ENCODE data around the gene PSIP1. TPM values are rescaled to one million over a fixed set of nuclear protein-coding genes. Genes with fewer than 3 reads are reported as not detected.
A peak's percentile ranks its signal among the peaks of the same experiment; 100 is the strongest.

Gene PSIP1
- total and polyA plus RNA-seq, 2 donors (not counting 1 experiment from before 2014, with no cell fraction given) = 19.7 to 124 TPM

GRCh38 chr9:15509931-15510788 is 610 bp downstream of the PSIP1 start:
- POLR2A ChIA-PET = interaction anchor here (1.0 to 1.9 kb wide), 3 partner anchors 15 to 87 kb away, joined by 3 to 17 read pairs (median 5); partner anchors contain the start of gene CCDC171
- Histone ChIP-seq H2AFZ (ENCODE audit: insufficient read depth, low read depth, low read length, poor library complexity, severe bottlenecking) (peak overlapping the region; percentile 98), H3K79me2 (ENCODE audit: control insufficient read depth, insufficient read depth, low read length) (peaks cover 37% of the 10 kb centered on the region), H3K4me3 (ENCODE audit: control extremely low read depth in 1 of 5, extremely low read depth in 1 of 5, insufficient read depth in 1 of 5, low read depth in 2 of 5, low read length in 4 of 5) (peak overlapping the region; percentile 60 to 96 (median 94)), H3K4me1 (ENCODE audit: control insufficient read depth in 2 of 2, insufficient read depth in 2 of 2, low read length in 2 of 2) (peaks cover 30 to 44% of the 10 kb centered on the region in 2 donors), H3K36me3 (replicated peaks in 1 of 2; ENCODE audit: control extremely low read depth in 1 of 2, control insufficient read depth in 1 of 2, extremely low read depth in 1 of 2, insufficient read depth in 2 of 2, low read length in 1 of 2) (peaks cover 0 to 19% of the 10 kb centered on the region in 2 experiments), H3K9me3 (ENCODE audit: control extremely low read depth in 1 of 3, control insufficient read depth in 2 of 3, insufficient read depth in 1 of 3, low read length in 2 of 3) (no peaks in the 10 kb centered on the region), H4K20me1 (ENCODE audit: control insufficient read depth, insufficient read depth, low read length, poor library complexity, severe bottlenecking) (peaks cover 26% of the 10 kb centered on the region), H3K27me3 (replicated peaks in 1 of 4; ENCODE audit: control extremely low read depth in 1 of 4, control insufficient read depth in 3 of 4, insufficient read depth in 4 of 4, low read length in 3 of 4) (no peaks in the 10 kb centered on the region), H3K4me2 (replicated peaks; ENCODE audit: low read depth, low read length, poor library complexity, severe bottlenecking) (peak overlapping the region; percentile 83), H3K9ac (ENCODE audit: low read length) (peak overlapping the region; percentile 84), H3K27ac (ENCODE audit: low read length in 2 of 2) (peak overlapping the region; percentile 62 to 98)
- DNase-seq (no peak), ATAC-seq (ENCODE audit: low read depth) (peak; percentile 55)
- Mint-ChIP-seq H3K9me3 (ENCODE audit: insufficient read depth) (no peaks in the 10 kb centered on the region), H3K27ac (peak overlapping the region; percentile 97), H3K27me3 (no peaks in the 10 kb centered on the region), H3K4me1 (peaks cover 62% of the 10 kb centered on the region), H3K4me3 (peak overlapping the region; percentile 95)
- CTCF ChIA-PET = interaction anchor here (0.6 to 3.0 kb wide), 4 partner anchors 14 to 96 kb away, joined by 3 to 13 read pairs (median 4); partner anchors contain the start of gene CCDC171
- under 1% methylated on average over 59 of the region's 76 CpGs for WGBS (ENCODE audit: insufficient coverage)
- TF ChIP-seq CTCF (IDR thresholded peaks at IDR 0.05) = no peak
- no peak for TF ChIP-seq EZH2 (IDR thresholded peaks at IDR 0.05; ENCODE audit: borderline replicate concordance, insufficient read depth, low read depth, low read length, poor library complexity, severe bottlenecking)
- intact Hi-C loops (cut with micrococcal nuclease) = loop anchor here (1.0 to 5.0 kb wide), 4 partner anchors 38 to 203 kb away; partner anchors contain the start of genes SNAPC3 and TTC39B

Data from B cell (primary cell).